ENCODE measurements around the gene ZNF267. TPM values are rescaled to one million over a fixed set of nuclear protein-coding genes. Genes with fewer than 3 reads are reported as not detected.
"Not testable (repeated sequence)": the region's sequence is repeated elsewhere in the genome, so short reads cannot be mapped to it uniquely, and the experiment has no call there.

The ZNF267 gene
- total and polyA plus RNA-seq, 2 donors from 2014 or later: 4.0 to 18.3 TPM

DNA sequence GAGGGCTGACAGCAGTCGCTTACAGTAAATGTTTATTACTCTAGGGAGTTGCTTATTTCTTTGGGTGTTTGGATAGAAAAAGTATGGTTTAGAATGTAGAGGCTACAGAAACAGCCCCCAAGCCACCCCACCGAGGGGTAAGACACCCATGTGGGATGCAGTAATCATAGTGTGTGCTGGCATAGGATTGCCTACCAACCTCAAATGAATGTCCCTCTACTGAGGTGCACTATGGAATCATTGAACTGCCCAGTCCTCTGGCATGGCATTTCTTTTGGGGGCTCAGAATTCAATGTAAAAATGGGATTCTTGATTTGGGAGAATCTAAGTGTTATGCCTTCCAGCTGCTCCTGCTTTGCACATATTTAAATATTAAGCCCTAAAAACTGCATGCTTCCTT is 46.8 kb downstream of the ZNF267 start:
- TF ChIP-seq, protein P1, sequence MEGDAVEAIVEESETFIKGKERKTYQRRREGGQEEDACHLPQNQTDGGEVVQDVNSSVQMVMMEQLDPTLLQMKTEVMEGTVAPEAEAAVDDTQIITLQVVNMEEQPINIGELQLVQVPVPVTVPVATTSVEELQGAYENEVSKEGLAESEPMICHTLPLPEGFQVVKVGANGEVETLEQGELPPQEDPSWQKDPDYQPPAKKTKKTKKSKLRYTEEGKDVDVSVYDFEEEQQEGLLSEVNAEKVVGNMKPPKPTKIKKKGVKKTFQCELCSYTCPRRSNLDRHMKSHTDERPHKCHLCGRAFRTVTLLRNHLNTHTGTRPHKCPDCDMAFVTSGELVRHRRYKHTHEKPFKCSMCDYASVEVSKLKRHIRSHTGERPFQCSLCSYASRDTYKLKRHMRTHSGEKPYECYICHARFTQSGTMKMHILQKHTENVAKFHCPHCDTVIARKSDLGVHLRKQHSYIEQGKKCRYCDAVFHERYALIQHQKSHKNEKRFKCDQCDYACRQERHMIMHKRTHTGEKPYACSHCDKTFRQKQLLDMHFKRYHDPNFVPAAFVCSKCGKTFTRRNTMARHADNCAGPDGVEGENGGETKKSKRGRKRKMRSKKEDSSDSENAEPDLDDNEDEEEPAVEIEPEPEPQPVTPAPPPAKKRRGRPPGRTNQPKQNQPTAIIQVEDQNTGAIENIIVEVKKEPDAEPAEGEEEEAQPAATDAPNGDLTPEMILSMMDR (IDR thresholded peaks at IDR 0.05; ENCODE audit: borderline replicate concordance, extremely low read depth, insufficient read depth): no peak
- H3K27ac ChIP-seq (ENCODE audit: low read depth in 2 of 2, low read length in 2 of 2): no peak overlapping the region
- no peaks in the 10 kb centered on the region for H3K27me3 ChIP-seq (ENCODE audit: control insufficient read depth, insufficient read depth, low read length)
- FAIRE-seq (no peak), DNase-seq (no peak)
- intact Hi-C loops (cut with DNase I): no loop called here
- no peak overlapping the region for H3K9ac ChIP-seq (ENCODE audit: low read length in 3 of 3)
- peaks cover 11 to 83% (median 35%) of the 10 kb centered on the region in 3 donors for H3K9me3 ChIP-seq (ENCODE audit: control insufficient read depth in 2 of 3, insufficient read depth in 1 of 3, low read length in 3 of 3)
- H3K4me1 ChIP-seq (ENCODE audit: control insufficient read depth in 2 of 3, insufficient read depth in 2 of 3, low read depth in 1 of 3, low read length in 3 of 3): no peaks in the 10 kb centered on the region
- peaks cover 9 to 13% (median 10%) of the 10 kb centered on the region in 3 donors for H3K36me3 ChIP-seq (ENCODE audit: control insufficient read depth in 2 of 3, insufficient read depth in 3 of 3, low read length in 3 of 3)
- H3K4me3 ChIP-seq (ENCODE audit: low read length in 3 of 3): no peak overlapping the region

DNA sequence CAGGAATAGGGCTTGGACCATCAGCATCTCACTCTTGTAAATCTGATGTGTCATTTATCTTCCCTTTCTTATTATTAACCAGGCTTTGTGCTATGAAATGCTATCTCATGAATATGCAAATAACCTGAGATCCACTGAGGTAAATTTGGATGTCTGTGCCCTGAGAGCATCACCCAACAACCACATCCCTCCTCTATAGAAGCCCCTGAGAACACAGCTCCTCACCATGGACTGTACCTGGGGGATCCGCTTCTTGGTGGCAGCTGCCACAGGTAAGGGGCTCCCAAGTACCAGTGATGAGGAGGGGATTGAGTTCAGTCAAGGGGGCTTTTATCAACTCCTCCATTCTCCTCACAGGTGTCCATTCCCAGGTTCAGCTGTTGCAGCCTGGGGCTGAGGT is 78.2 kb downstream of the ZNF267 start:
- H3K4me1 ChIP-seq (ENCODE audit: control insufficient read depth in 2 of 3, insufficient read depth in 2 of 3, low read depth in 1 of 3, low read length in 3 of 3); FAIRE-seq; DNase-seq; H3K9ac ChIP-seq (ENCODE audit: low read length in 3 of 3); H3K36me3 ChIP-seq (ENCODE audit: control insufficient read depth in 2 of 3, insufficient read depth in 3 of 3, low read length in 3 of 3); H3K4me3 ChIP-seq (ENCODE audit: low read length in 3 of 3); intact Hi-C loops (cut with DNase I); H3K9me3 ChIP-seq (ENCODE audit: control insufficient read depth in 2 of 3, insufficient read depth in 1 of 3, low read length in 3 of 3); H3K27me3 ChIP-seq (ENCODE audit: control insufficient read depth, insufficient read depth, low read length); H3K27ac ChIP-seq (ENCODE audit: low read depth in 2 of 2, low read length in 2 of 2): not testable (repeated sequence)

DNA sequence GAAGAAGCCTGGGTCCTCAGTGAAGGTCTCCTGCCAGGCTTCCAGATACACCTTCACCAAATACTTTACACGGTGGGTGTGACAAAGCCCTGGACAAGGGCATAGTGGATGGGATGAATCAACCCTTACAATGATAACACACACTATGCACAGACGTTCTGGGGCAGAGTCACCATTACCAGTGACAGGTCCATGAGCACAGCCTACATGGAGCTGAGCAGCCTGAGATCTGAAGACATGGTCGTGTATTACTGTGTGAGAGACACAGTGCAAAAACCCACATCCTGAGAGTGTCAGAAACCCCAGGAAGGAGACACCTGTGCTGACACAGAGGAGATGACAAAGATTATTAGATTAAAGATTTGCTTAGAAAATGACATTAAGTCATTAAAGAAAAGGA is 78.6 kb downstream of the ZNF267 start:
- H3K27me3 ChIP-seq (ENCODE audit: control insufficient read depth, insufficient read depth, low read length); H3K9me3 ChIP-seq (ENCODE audit: control insufficient read depth in 2 of 3, insufficient read depth in 1 of 3, low read length in 3 of 3); DNase-seq; H3K4me1 ChIP-seq (ENCODE audit: control insufficient read depth in 2 of 3, insufficient read depth in 2 of 3, low read depth in 1 of 3, low read length in 3 of 3); H3K27ac ChIP-seq (ENCODE audit: low read depth in 2 of 2, low read length in 2 of 2); H3K36me3 ChIP-seq (ENCODE audit: control insufficient read depth in 2 of 3, insufficient read depth in 3 of 3, low read length in 3 of 3); H3K9ac ChIP-seq (ENCODE audit: low read length in 3 of 3); FAIRE-seq; H3K4me3 ChIP-seq (ENCODE audit: low read length in 3 of 3); intact Hi-C loops (cut with DNase I): not testable (repeated sequence)

DNA sequence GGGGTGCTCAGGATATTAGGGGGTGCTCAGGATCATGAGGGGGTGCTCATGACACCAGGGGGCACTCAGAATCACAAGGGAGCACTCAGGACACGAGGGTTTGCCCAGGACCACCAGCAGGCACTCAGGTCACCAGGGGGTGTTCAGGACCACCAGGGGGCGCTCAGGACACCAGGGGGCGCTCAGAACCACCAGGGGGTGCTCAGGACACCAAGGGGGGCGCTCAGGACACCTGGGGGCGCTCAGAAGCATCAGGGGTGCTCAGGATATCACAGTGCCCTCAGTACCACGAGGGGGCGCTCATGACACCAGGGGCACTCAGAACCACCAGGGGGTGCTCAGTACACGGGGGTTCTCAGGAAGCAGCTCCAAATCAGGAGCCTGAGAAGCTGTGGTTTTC is 82.6 kb downstream of the ZNF267 start:
- H3K9ac ChIP-seq (ENCODE audit: low read length in 3 of 3); H3K4me1 ChIP-seq (ENCODE audit: control insufficient read depth in 2 of 3, insufficient read depth in 2 of 3, low read depth in 1 of 3, low read length in 3 of 3); DNase-seq; H3K9me3 ChIP-seq (ENCODE audit: control insufficient read depth in 2 of 3, insufficient read depth in 1 of 3, low read length in 3 of 3); FAIRE-seq; H3K27ac ChIP-seq (ENCODE audit: low read depth in 2 of 2, low read length in 2 of 2); H3K4me3 ChIP-seq (ENCODE audit: low read length in 3 of 3); H3K27me3 ChIP-seq (ENCODE audit: control insufficient read depth, insufficient read depth, low read length); H3K36me3 ChIP-seq (ENCODE audit: control insufficient read depth in 2 of 3, insufficient read depth in 3 of 3, low read length in 3 of 3); intact Hi-C loops (cut with DNase I): not testable (repeated sequence)

DNA sequence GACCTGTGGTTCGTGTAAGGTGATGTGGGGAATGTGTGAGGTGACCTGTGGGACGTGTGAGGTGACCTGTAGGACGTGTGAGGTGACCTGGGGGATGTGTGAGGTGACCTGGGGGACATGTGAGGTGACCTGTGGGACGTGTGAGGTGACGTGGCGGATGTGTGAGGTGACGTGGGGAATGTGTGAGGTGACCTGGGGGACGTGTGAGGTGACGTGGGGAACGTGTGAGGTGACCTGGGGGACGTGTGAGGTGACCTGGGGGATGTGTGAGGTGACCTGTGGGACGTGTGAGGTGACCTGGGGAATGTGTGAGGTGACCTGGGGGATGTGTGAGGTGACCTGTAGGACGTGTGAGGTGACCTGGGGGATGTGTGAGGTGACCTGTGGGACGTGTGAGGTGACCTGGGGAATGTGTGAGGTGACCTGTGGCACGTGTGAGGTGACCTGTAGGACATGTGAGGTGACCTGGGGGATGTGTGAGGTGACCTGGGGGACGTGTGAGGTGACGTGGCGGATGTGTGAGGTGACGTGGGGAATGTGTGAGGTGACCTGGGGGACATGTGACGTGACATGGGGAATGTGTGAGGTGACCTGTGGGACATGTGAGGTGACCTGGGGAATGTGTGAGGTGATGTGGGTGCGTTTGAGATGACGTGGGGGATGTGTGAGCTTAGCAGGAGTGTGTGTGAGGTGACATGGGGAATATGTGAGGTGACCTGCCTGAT is 86.7 kb downstream of the ZNF267 start:
- intact Hi-C loops (cut with DNase I); H3K9me3 ChIP-seq (ENCODE audit: control insufficient read depth in 2 of 3, insufficient read depth in 1 of 3, low read length in 3 of 3); DNase-seq; H3K27ac ChIP-seq (ENCODE audit: low read depth in 2 of 2, low read length in 2 of 2); FAIRE-seq; H3K36me3 ChIP-seq (ENCODE audit: control insufficient read depth in 2 of 3, insufficient read depth in 3 of 3, low read length in 3 of 3); H3K4me3 ChIP-seq (ENCODE audit: low read length in 3 of 3); H3K4me1 ChIP-seq (ENCODE audit: control insufficient read depth in 2 of 3, insufficient read depth in 2 of 3, low read depth in 1 of 3, low read length in 3 of 3); H3K27me3 ChIP-seq (ENCODE audit: control insufficient read depth, insufficient read depth, low read length); H3K9ac ChIP-seq (ENCODE audit: low read length in 3 of 3): not testable (repeated sequence)

Measured in kidney (tissue), 14 donors.